HepG2 (cell line): ENCODE data around the gene TRAF4. TPM values are rescaled to one million over a fixed set of nuclear protein-coding genes. Genes with fewer than 3 reads are reported as not detected.
A peak's percentile ranks its signal among the peaks of the same experiment; 100 is the strongest.

Experiments used
- ARHGAP35 ChIP-seq: sonication (generic); formaldehyde crosslinking; IDR thresholded peaks from 2 replicates; pipeline ENCODE4 v1.9.0; 2022; ENCODE audit warnings: mild to moderate bottlenecking, inconsistent platforms, moderate library complexity, missing genetic modification reagents, borderline replicate concordance
- ASH2L ChIP-seq: fragments of 300-600, 200-600 bp; sonication (generic); IDR thresholded peaks from 2 replicates; pipeline ENCODE4 v1.7.0; 2017; ENCODE audit warnings: low read depth, mild to moderate bottlenecking, moderate library complexity, mixed read lengths, low read length; ENCODE audit not compliant: insufficient read length
- ATF3 ChIP-seq: sonication (generic); formaldehyde crosslinking; IDR thresholded peaks from 2 replicates; pipeline ENCODE4 v1.4.0; 2020; ENCODE audit warnings: missing genetic modification reagents
- MAX ChIP-seq: IDR thresholded peaks from 2 replicates; pipeline ENCODE4 v1.6.1; 2012; ENCODE audit warnings: inconsistent platforms
- NCOA2 ChIP-seq: sonication (generic); formaldehyde crosslinking; IDR thresholded peaks from 2 replicates; pipeline ENCODE4 v1.8.0; 2022; ENCODE audit warnings: inconsistent platforms
- NRL ChIP-seq: sonication (generic); formaldehyde crosslinking; IDR thresholded peaks from 2 replicates; pipeline ENCODE4 v1.5.0; 2020; ENCODE audit warnings: missing genetic modification reagents, mild to moderate bottlenecking, moderate library complexity, borderline replicate concordance
- PAF1 ChIP-seq: IDR thresholded peaks from 2 replicates; pipeline ENCODE4 v1.6.1; 2016; ENCODE audit warnings: missing genetic modification reagents, missing compliant biosample characterization
- PRPF4 ChIP-seq: fragments of 200-400 bp; formaldehyde crosslinking; IDR thresholded peaks from 2 replicates; pipeline ENCODE4 v1.6.1; 2016; ENCODE audit warnings: low read length, low read depth; ENCODE audit not compliant: poor library complexity, severe bottlenecking
- RBFOX2 ChIP-seq: fragments of 200-400 bp; formaldehyde crosslinking; IDR thresholded peaks from 2 replicates; pipeline ENCODE4 v1.6.1; 2017; ENCODE audit warnings: low read depth, mild to moderate bottlenecking, low read length
- SOX13 ChIP-seq, 3 experiments: fragments of 450-650 bp in 1 of 3; sonication (generic) in 1 of 3; formaldehyde crosslinking in 1 of 3; IDR thresholded peaks in 2 of 3; conservative IDR thresholded peaks in 1 of 3; 2 replicates each; pipeline versions ENCODE4 v1.5.0 to v1.6.1; 2016 to 2020; ENCODE audit warnings: antibody characterized with exemption in 1 of 3, mild to moderate bottlenecking in 1 of 3, missing compliant biosample characterization in 1 of 3, missing genetic modification reagents in 1 of 3, moderate library complexity in 1 of 3
- STAG1 ChIP-seq: sonication (generic); formaldehyde crosslinking; IDR thresholded peaks from 2 replicates; pipeline ENCODE4 v1.4.0; 2020; ENCODE audit warnings: missing genetic modification reagents
- ZBTB20 ChIP-seq: sonication (generic); formaldehyde crosslinking; IDR thresholded peaks from 2 replicates; pipeline ENCODE4 v1.8.1; 2023; ENCODE audit warnings: missing genetic modification reagents, low read depth, mild to moderate bottlenecking, borderline replicate concordance
- ZBTB25 ChIP-seq: IDR thresholded peaks from 2 replicates; pipeline ENCODE4 v1.6.1; 2018; ENCODE audit warnings: missing genetic modification reagents
- ZBTB26 ChIP-seq: IDR thresholded peaks from 2 replicates; pipeline ENCODE4 v1.6.1; 2016; ENCODE audit warnings: missing compliant biosample characterization, missing genetic modification reagents, borderline replicate concordance
- ZFYVE20 ChIP-seq: sonication (generic); formaldehyde crosslinking; IDR thresholded peaks from 2 replicates; pipeline ENCODE4 v1.8.0; 2023; ENCODE audit warnings: low read depth, mild to moderate bottlenecking, moderate library complexity, missing genetic modification reagents, borderline replicate concordance
- ZNF251 ChIP-seq: sonication (generic); formaldehyde crosslinking; IDR thresholded peaks from 2 replicates; pipeline ENCODE4 v1.9.0; 2021; ENCODE audit warnings: mild to moderate bottlenecking, missing genetic modification reagents
- ZNF451 ChIP-seq: sonication (generic); formaldehyde crosslinking; IDR thresholded peaks from 2 replicates; pipeline ENCODE4 v1.5.0; 2020; ENCODE audit warnings: mild to moderate bottlenecking, missing genetic modification reagents
- ZNF543 ChIP-seq: sonication (generic); formaldehyde crosslinking; IDR thresholded peaks from 2 replicates; pipeline ENCODE4 v1.4.0; 2020; ENCODE audit warnings: mild to moderate bottlenecking, missing genetic modification reagents
- ZNF788 ChIP-seq: sonication (generic); formaldehyde crosslinking; IDR thresholded peaks from 2 replicates; pipeline ENCODE4 v1.5.0; 2020; ENCODE audit warnings: mild to moderate bottlenecking, missing genetic modification reagents, borderline replicate concordance
- polyA plus RNA-seq, 8 experiments: library from polyadenylated mRNA; depleted of rRNA in 3 of 8; stranded (reverse) in 7 of 8; unstranded in 1 of 8; fragments of >200 nt; fragmentation: Illumina TruSeq in 4 of 8; extraction: Trizol in 4 of 8; gene quantifications; 2 replicates each; pipeline versions ENCODE4 v1.2.1 to v1.2.3, GENCODE V29; 2011 to 2016; ENCODE audit warnings: low read depth in 4 of 8, missing spikeins in 1 of 8, mixed read lengths in 1 of 8; ENCODE audit not compliant: insufficient read depth in 1 of 8
- total RNA-seq, 5 experiments: library from RNA; depleted of rRNA; stranded (reverse); fragments of >200 nt; fragmentation: Illumina TruSeq; extraction: Trizol; gene quantifications; 2 replicates each; pipeline ENCODE4 v1.2.3, GENCODE V29; 2016; ENCODE audit warnings: low read depth in 1 of 5
- TF ChIP-seq, protein P1 (sequence below): sonication (generic); formaldehyde crosslinking; conservative IDR thresholded peaks from 2 replicates; pipeline ENCODE4 v1.4.0; 2020; ENCODE audit warnings: missing genetic modification reagents
- TF ChIP-seq, protein P2 (sequence below): IDR thresholded peaks from 2 replicates; pipeline ENCODE4 v1.6.1; 2016; ENCODE audit warnings: missing genetic modification reagents, missing compliant biosample characterization
- TF ChIP-seq, protein P3 (sequence below): sonication (generic); formaldehyde crosslinking; IDR thresholded peaks from 2 replicates; pipeline ENCODE4 v1.8.0; 2022; ENCODE audit warnings: mild to moderate bottlenecking, missing genetic modification reagents, moderate library complexity

Gene TRAF4
- total and polyA plus RNA-seq, 2 of the 13 experiments (the other 11 are each of a cell fraction or from before 2014, with no cell fraction given), result 86.0 to 89.9 TPM

DNA sequence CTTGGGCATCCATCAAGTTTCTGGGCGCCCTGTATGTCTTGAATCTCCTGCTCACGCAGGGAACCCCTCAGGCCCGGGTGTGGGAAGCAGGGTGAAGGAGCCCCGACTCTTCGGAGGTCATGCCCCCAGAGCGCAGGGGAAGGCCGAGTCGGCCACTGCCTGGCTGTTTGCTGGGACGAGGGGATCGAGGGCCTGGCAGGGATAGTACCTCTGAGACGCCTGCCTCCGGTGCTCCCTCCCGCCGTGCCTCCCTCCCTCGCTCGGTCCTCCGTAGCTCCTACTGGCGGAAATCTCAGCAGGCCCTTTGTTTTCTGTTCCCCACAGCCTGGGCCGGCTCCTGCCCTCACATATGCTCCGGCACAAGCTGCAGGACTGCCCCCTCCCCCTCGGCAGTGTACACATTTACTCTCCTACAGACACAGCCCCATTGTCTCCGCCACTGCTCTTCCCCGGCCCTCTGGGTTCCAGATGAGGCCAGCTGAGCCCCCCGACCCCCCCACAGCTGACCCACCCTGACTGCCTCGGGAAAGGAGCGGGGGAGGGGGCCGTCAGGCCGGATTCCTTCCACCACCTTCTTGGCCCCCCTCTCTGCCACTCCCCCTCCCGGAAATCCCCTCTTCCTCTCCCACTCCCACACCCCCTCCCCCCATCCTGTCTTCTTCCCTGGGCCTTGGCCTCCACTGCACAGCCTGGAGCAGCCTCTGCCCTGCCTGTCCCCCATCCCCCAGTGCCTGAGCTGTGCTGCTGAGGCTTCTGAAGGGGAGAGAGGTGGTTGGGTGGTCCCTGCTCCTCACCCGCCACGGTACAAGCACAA lies 1.4 kb downstream of the TRAF4 start (continued):
- TF ChIP-seq, protein P1, sequence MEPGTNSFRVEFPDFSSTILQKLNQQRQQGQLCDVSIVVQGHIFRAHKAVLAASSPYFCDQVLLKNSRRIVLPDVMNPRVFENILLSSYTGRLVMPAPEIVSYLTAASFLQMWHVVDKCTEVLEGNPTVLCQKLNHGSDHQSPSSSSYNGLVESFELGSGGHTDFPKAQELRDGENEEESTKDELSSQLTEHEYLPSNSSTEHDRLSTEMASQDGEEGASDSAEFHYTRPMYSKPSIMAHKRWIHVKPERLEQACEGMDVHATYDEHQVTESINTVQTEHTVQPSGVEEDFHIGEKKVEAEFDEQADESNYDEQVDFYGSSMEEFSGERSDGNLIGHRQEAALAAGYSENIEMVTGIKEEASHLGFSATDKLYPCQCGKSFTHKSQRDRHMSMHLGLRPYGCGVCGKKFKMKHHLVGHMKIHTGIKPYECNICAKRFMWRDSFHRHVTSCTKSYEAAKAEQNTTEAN (CRISPR knock-in tag), result 0 out of 2 replicates have a peak, but pooled peaks have one; percentile 29
- TF ChIP-seq ZBTB20 (CRISPR knock-in tag) (no peak; the same call in 1 of the 2 replicates), PRPF4 (no peak), ATF3 (CRISPR knock-in tag) (no peak), MAX (peak; percentile 70), ARHGAP35 (no peak), SOX13 (IDR thresholded peaks at IDR 0.05) (no peak), SOX13 (CRISPR knock-in tag; conservative IDR thresholded peaks at IDR 0.05 in 1 of 2, IDR thresholded peaks at IDR 0.05 in 1 of 2) (peak in 1 of 2 experiments; percentile 80; a peak in 2 of 4 replicates), PAF1 (CRISPR knock-in tag) (no peak), ZNF788 (CRISPR knock-in tag) (peak; percentile 81; the same call in 1 of the 2 replicates), NRL (0 out of 2 replicates have a peak, but pooled peaks have one; percentile 40), ZBTB26 (CRISPR knock-in tag) (no peak), ZNF543 (CRISPR knock-in tag) (peak; percentile 43; the same call in 1 of the 2 replicates), NCOA2 (CRISPR knock-in tag) (no peak; the same call in 1 of the 2 replicates), RBFOX2 (peak; percentile 77), ZNF251 (no peak), ASH2L (peak; percentile 45), ZNF451 (CRISPR knock-in tag) (peak; percentile 67; the same call in 1 of the 2 replicates), ZFYVE20 (CRISPR knock-in tag) (no peak), ZBTB25 (CRISPR knock-in tag) (peak; percentile 27; the same call in 1 of the 2 replicates), STAG1 (CRISPR knock-in tag) (no peak)
- TF ChIP-seq, protein P2, sequence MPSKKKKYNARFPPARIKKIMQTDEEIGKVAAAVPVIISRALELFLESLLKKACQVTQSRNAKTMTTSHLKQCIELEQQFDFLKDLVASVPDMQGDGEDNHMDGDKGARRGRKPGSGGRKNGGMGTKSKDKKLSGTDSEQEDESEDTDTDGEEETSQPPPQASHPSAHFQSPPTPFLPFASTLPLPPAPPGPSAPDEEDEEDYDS (CRISPR knock-in tag), result peak; percentile 59
- TF ChIP-seq, protein P3, sequence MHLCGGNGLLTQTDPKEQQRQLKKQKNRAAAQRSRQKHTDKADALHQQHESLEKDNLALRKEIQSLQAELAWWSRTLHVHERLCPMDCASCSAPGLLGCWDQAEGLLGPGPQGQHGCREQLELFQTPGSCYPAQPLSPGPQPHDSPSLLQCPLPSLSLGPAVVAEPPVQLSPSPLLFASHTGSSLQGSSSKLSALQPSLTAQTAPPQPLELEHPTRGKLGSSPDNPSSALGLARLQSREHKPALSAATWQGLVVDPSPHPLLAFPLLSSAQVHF, result 0 out of 2 replicates have a peak, but pooled peaks have one; percentile 63
